HUES6 (cell line): ENCODE measurements around the gene IGFBP3.
"Not testable (repeated sequence)": the region's sequence is repeated elsewhere in the genome, so short reads cannot be mapped to it uniquely, and the experiment has no call there.

Source experiments
- H3K27ac ChIP-seq: 2 replicates; pipeline ENCODE4 v1.7.0; 2013; ENCODE audit warnings: low read depth, mild to moderate bottlenecking, low read length, inconsistent platforms
- H3K27me3 ChIP-seq: 2 replicates; pipeline ENCODE4 v1.6.1; 2013; ENCODE audit warnings: low read length; ENCODE audit not compliant: control insufficient read depth, insufficient read depth
- H3K36me3 ChIP-seq: 2 replicates; pipeline ENCODE4 v1.6.1; 2013; ENCODE audit warnings: low read length; ENCODE audit not compliant: control insufficient read depth, insufficient read depth
- H3K4me1 ChIP-seq: 2 replicates; pipeline ENCODE4 v1.6.1; 2013; ENCODE audit warnings: low read length; ENCODE audit not compliant: control insufficient read depth, insufficient read depth
- H3K4me3 ChIP-seq: 2 replicates; pipeline ENCODE4 v1.5.1; 2013; ENCODE audit warnings: low read depth, low read length
- H3K9ac ChIP-seq: one replicate; pipeline ENCODE4 v1.6.1; 2013; ENCODE audit warnings: mild to moderate bottlenecking, low read length
- H3K9me3 ChIP-seq: 2 replicates; pipeline ENCODE4 v1.6.1; 2013; ENCODE audit warnings: low read depth, low read length; ENCODE audit not compliant: control insufficient read depth, insufficient read depth

IGFBP3 gene

GRCh38 chr7:45920502-45921380 lies at the start of gene IGFBP3:
TSS of gene IGFBP3 (minus strand) at chr7:45921272. CDS start at chr7:45921140, 132 bp downstream.
- Histone ChIP-seq H3K4me3 (peak within 1 kb of the TSS; percentile 74), H3K9ac (peak within 1 kb of the TSS; percentile 45), H3K36me3 (no peaks in the 10 kb centered on the region), H3K4me1 (peaks cover 34% of the 10 kb centered on the region), H3K27ac (no peak within 1 kb of the TSS), H3K27me3 (peaks cover 94% of the 10 kb centered on the region), H3K9me3 (no peaks in the 10 kb centered on the region)

- no peak overlapping the region for H3K9ac ChIP-seq
- H3K9me3 ChIP-seq = peaks cover 1% of the 10 kb centered on the region; the same call in 1 of the 2 replicates
- H3K27me3 ChIP-seq = no peaks in the 10 kb centered on the region
- H3K4me3 ChIP-seq = no peak overlapping the region
- no peaks in the 10 kb centered on the region for H3K36me3 ChIP-seq
- no peak overlapping the region for H3K27ac ChIP-seq
- H3K4me1 ChIP-seq = no peaks in the 10 kb centered on the region
Observed at GRCh38 chr7:45970454-45970853, 49.4 kb upstream of the IGFBP3 start.

- no peak overlapping the region for H3K9ac ChIP-seq
- H3K4me1 ChIP-seq = no peaks in the 10 kb centered on the region
- H3K27ac ChIP-seq = no peak overlapping the region
- no peaks in the 10 kb centered on the region for H3K36me3 ChIP-seq
- H3K27me3 ChIP-seq = no peaks in the 10 kb centered on the region
- H3K9me3 ChIP-seq = no peaks in the 10 kb centered on the region
- no peak overlapping the region for H3K4me3 ChIP-seq
Observed at GRCh38 chr7:45969940-45970339, 48.9 kb upstream of the IGFBP3 start.

GRCh38 chr7:45968856-45969541 lies 47.9 kb upstream of the IGFBP3 start:
- Histone ChIP-seq H3K27ac (no peak overlapping the region), H3K4me1 (no peaks in the 10 kb centered on the region)

GRCh38 chr7:45968312-45968711 lies 47.2 kb upstream of the IGFBP3 start:
- Histone ChIP-seq H3K9ac (no peak overlapping the region), H3K27ac (no peak overlapping the region), H3K36me3 (no peaks in the 10 kb centered on the region), H3K4me3 (no peak overlapping the region), H3K4me1 (no peaks in the 10 kb centered on the region), H3K9me3 (no peaks in the 10 kb centered on the region), H3K27me3 (no peaks in the 10 kb centered on the region)

More at GRCh38 chr7:45968856-45969541, 47.9 kb upstream of the IGFBP3 start:
- H3K27me3 ChIP-seq = no peaks in the 10 kb centered on the region
- H3K9ac ChIP-seq = no peak overlapping the region
- H3K4me3 ChIP-seq = no peak overlapping the region
- H3K9me3 ChIP-seq = no peaks in the 10 kb centered on the region
- no peaks in the 10 kb centered on the region for H3K36me3 ChIP-seq

- Histone ChIP-seq H3K4me1 (no peaks in the 10 kb centered on the region), H3K36me3 (no peaks in the 10 kb centered on the region), H3K27me3 (no peaks in the 10 kb centered on the region), H3K4me3 (no peak overlapping the region), H3K27ac (no peak overlapping the region), H3K9me3 (no peaks in the 10 kb centered on the region), H3K9ac (no peak overlapping the region)
Observed at GRCh38 chr7:45967591-45968157, 46.6 kb upstream of the IGFBP3 start.

GRCh38 chr7:45962861-45963260 lies 41.8 kb upstream of the IGFBP3 start:
- Histone ChIP-seq H3K36me3 (no peaks in the 10 kb centered on the region), H3K9ac (no peak overlapping the region), H3K4me3 (no peak overlapping the region), H3K4me1 (no peaks in the 10 kb centered on the region), H3K27me3 (no peaks in the 10 kb centered on the region), H3K9me3 (no peaks in the 10 kb centered on the region), H3K27ac (no peak overlapping the region)

GRCh38 chr7:45957721-45958120 lies 36.6 kb upstream of the IGFBP3 start:
- H3K27me3 ChIP-seq = no peaks in the 10 kb centered on the region
- no peak overlapping the region for H3K9ac ChIP-seq
- no peaks in the 10 kb centered on the region for H3K36me3 ChIP-seq
- H3K4me1 ChIP-seq = no peaks in the 10 kb centered on the region
- peaks cover 12% of the 10 kb centered on the region for H3K9me3 ChIP-seq
- H3K27ac ChIP-seq = no peak overlapping the region
- H3K4me3 ChIP-seq = no peak overlapping the region

GRCh38 chr7:45955286-45955685 lies 34.2 kb upstream of the IGFBP3 start:
- Histone ChIP-seq H3K9me3 (peaks cover 12% of the 10 kb centered on the region), H3K27ac (no peak overlapping the region), H3K9ac (no peak overlapping the region)

GRCh38 chr7:45953055-45953454 lies 32.0 kb upstream of the IGFBP3 start:
- H3K4me1 ChIP-seq, H3K36me3 ChIP-seq, H3K27ac ChIP-seq, H3K9ac ChIP-seq, H3K27me3 ChIP-seq, H3K4me3 ChIP-seq: not testable (repeated sequence)
- peaks cover 12% of the 10 kb centered on the region for H3K9me3 ChIP-seq

More at GRCh38 chr7:45955286-45955685, 34.2 kb upstream of the IGFBP3 start:
- Histone ChIP-seq H3K4me3 (no peak overlapping the region), H3K4me1 (no peaks in the 10 kb centered on the region), H3K36me3 (no peaks in the 10 kb centered on the region), H3K27me3 (no peaks in the 10 kb centered on the region)

GRCh38 chr7:45944058-45944457 lies 23.0 kb upstream of the IGFBP3 start:
- no peaks in the 10 kb centered on the region for H3K36me3 ChIP-seq
- no peak overlapping the region for H3K4me3 ChIP-seq
- no peak overlapping the region for H3K9ac ChIP-seq
- no peaks in the 10 kb centered on the region for H3K9me3 ChIP-seq
- no peaks in the 10 kb centered on the region for H3K27me3 ChIP-seq
- H3K27ac ChIP-seq = no peak overlapping the region
- no peaks in the 10 kb centered on the region for H3K4me1 ChIP-seq
